ENCODE results near the gene ASB6. TPM values are rescaled to one million over a fixed set of nuclear protein-coding genes. Genes with fewer than 3 reads are reported as not detected.

ASB6 gene
- total and polyA plus RNA-seq, 2 of the 13 experiments (the other 11 are each of a cell fraction or from before 2014, with no cell fraction given), result 8.2 to 8.4 TPM

DNA sequence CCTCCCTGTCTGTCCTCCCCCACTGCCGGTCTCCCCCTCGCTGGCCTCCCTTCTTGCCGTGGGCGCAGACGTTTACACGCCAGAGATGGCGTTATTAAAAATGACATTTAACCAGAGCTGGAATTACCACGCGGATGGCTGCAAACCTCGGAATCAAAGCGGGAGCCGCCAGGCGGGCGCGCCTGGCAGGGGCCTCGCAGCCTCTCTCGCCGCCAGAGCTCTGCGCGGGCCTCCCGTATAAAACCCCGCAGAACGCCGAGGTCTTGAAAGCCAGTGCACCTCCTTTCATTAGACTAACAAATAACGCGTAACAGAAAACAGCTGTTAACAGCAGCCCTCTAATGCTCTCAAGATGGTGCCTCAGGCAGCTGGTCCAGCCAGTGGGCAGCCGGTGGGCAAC lies 33.7 kb upstream of the ASB6 start:
- Histone ChIP-seq H4K20me1 (ENCODE audit: insufficient read depth, low read length) (no peaks in the 10 kb centered on the region), H3K4me3 (replicated peaks in 1 of 3; ENCODE audit: insufficient read depth in 1 of 3, low read depth in 2 of 3, low read length in 3 of 3) (no peak overlapping the region), H3K79me2 (ENCODE audit: insufficient read depth, low read length) (no peaks in the 10 kb centered on the region), H3K27me3 (ENCODE audit: control insufficient read depth in 1 of 2, insufficient read depth in 2 of 2, low read length in 2 of 2) (peaks cover 12 to 83% of the 10 kb centered on the region in 2 experiments), H3K27ac (ENCODE audit: extremely low read length, insufficient read depth, low read length) (no peak overlapping the region), H2AFZ (ENCODE audit: low read length) (no peak overlapping the region), H3K9ac (ENCODE audit: insufficient read depth, low read depth, low read length) (no peak overlapping the region), H3K9me3 (ENCODE audit: low read length) (no peaks in the 10 kb centered on the region), H3K36me3 (replicated peaks in 1 of 2; ENCODE audit: control insufficient read depth in 1 of 2, insufficient read depth in 2 of 2, low read length in 2 of 2) (no peaks in the 10 kb centered on the region), H3K4me2 (ENCODE audit: low read depth, low read length) (no peak overlapping the region), H3K4me1 (ENCODE audit: insufficient read depth, low read length) (no peaks in the 10 kb centered on the region)
- POLR2A ChIA-PET, result no interaction called here
- 42% methylated on average over 9 of the region's 27 CpGs for WGBS (ENCODE audit: low lambda C conversion rate)
- CTCF ChIA-PET (ENCODE audit: low intra/inter-chr PET ratio, low total read pairs), result no interaction called here
- intact Hi-C loops (cut with micrococcal nuclease; ENCODE audit: unreplicated experiment), result no loop called here
- in situ Hi-C loops (cut with HindIII; ENCODE audit: extremely low pct_ligation_motif_present, low pct_unique_long_range_greater_than_20kb), result no loop called here
- BruUV-seq (replicated peaks), result no TSS peak
- no peak for ATAC-seq
- no peak for DNase-seq (ENCODE audit: low spot score)
- no peak for FAIRE-seq
- TF ChIP-seq ZBTB20 (CRISPR knock-in tag; IDR thresholded peaks at IDR 0.05; ENCODE audit: borderline replicate concordance, low read depth) (no peak), MEIS2 (CRISPR knock-in tag; IDR thresholded peaks at IDR 0.05) (no peak), NRL (CRISPR knock-in tag; IDR thresholded peaks at IDR 0.05; ENCODE audit: borderline replicate concordance) (no peak), ZNF335 (CRISPR knock-in tag; IDR thresholded peaks at IDR 0.05) (no peak), ZNF569 (CRISPR knock-in tag; IDR thresholded peaks at IDR 0.05; ENCODE audit: borderline replicate concordance) (no peak), XBP1 (CRISPR knock-in tag; IDR thresholded peaks at IDR 0.05) (no peak), ZNF556 (CRISPR knock-in tag; IDR thresholded peaks at IDR 0.05; ENCODE audit: borderline replicate concordance) (no peak), ZIK1 (CRISPR knock-in tag; IDR thresholded peaks at IDR 0.05; ENCODE audit: borderline replicate concordance, low read depth) (no peak), ZNF496 (CRISPR knock-in tag; IDR thresholded peaks at IDR 0.05; ENCODE audit: insufficient replicate concordance) (no peak), ISX (CRISPR knock-in tag; conservative IDR thresholded peaks at IDR 0.05) (no peak), ZNF34 (CRISPR knock-in tag; IDR thresholded peaks at IDR 0.05; ENCODE audit: borderline replicate concordance) (no peak), ZNF629 (CRISPR knock-in tag; conservative IDR thresholded peaks at IDR 0.05) (no peak)
- TF ChIP-seq, protein P1, sequence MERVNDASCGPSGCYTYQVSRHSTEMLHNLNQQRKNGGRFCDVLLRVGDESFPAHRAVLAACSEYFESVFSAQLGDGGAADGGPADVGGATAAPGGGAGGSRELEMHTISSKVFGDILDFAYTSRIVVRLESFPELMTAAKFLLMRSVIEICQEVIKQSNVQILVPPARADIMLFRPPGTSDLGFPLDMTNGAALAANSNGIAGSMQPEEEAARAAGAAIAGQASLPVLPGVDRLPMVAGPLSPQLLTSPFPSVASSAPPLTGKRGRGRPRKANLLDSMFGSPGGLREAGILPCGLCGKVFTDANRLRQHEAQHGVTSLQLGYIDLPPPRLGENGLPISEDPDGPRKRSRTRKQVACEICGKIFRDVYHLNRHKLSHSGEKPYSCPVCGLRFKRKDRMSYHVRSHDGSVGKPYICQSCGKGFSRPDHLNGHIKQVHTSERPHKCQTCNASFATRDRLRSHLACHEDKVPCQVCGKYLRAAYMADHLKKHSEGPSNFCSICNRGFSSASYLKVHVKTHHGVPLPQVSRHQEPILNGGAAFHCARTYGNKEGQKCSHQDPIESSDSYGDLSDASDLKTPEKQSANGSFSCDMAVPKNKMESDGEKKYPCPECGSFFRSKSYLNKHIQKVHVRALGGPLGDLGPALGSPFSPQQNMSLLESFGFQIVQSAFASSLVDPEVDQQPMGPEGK (CRISPR knock-in tag; IDR thresholded peaks at IDR 0.05), result no peak
- TF ChIP-seq, protein P2, sequence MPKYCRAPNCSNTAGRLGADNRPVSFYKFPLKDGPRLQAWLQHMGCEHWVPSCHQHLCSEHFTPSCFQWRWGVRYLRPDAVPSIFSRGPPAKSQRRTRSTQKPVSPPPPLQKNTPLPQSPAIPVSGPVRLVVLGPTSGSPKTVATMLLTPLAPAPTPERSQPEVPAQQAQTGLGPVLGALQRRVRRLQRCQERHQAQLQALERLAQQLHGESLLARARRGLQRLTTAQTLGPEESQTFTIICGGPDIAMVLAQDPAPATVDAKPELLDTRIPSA (CRISPR knock-in tag; IDR thresholded peaks at IDR 0.05; ENCODE audit: borderline replicate concordance), result no peak
- TF ChIP-seq, protein P3, sequence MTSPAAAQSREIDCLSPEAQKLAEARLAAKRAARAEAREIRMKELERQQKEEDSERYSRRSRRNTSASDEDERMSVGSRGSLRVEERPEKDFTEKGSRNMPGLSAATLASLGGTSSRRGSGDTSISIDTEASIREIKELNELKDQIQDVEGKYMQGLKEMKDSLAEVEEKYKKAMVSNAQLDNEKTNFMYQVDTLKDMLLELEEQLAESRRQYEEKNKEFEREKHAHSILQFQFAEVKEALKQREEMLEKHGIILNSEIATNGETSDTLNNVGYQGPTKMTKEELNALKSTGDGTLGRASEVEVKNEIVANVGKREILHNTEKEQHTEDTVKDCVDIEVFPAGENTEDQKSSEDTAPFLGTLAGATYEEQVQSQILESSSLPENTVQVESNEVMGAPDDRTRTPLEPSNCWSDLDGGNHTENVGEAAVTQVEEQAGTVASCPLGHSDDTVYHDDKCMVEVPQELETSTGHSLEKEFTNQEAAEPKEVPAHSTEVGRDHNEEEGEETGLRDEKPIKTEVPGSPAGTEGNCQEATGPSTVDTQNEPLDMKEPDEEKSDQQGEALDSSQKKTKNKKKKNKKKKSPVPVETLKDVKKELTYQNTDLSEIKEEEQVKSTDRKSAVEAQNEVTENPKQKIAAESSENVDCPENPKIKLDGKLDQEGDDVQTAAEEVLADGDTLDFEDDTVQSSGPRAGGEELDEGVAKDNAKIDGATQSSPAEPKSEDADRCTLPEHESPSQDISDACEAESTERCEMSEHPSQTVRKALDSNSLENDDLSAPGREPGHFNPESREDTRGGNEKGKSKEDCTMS (CRISPR knock-in tag; conservative IDR thresholded peaks at IDR 0.05), result no peak
